HG03575 (cell line): ENCODE data around the gene N4BP2L2.
A peak's percentile ranks its signal among the peaks of the same experiment; 100 is the strongest.
"Not testable (repeated sequence)": the region's sequence is repeated elsewhere in the genome, so short reads cannot be mapped to it uniquely, and the experiment has no call there.

ENCODE experiments used
- ATAC-seq: cut with Tn5 transposase; IDR thresholded peaks from one replicate; pipeline ENCODE4 v1.9.1; 2021; ENCODE audit not compliant: unreplicated experiment, insufficient number of reproducible peaks, low FRiP score; ENCODE audit errors: extremely low read depth

Gene N4BP2L2

GRCh38 chr13:32538621-32539246 is at the start of gene N4BP2L2:
TSS of gene N4BP2L2 (minus strand) at chr13:32538795. CDS start at chr13:32537027, 1,768 bp downstream.
- peak; percentile 81 for ATAC-seq

- no peak for ATAC-seq
These were observed 49.2 kb upstream of the N4BP2L2 start for GRCh38 chr13:32587811-32588170.

GRCh38 chr13:32587011-32587810 is 48.6 kb upstream of the N4BP2L2 start:
- ATAC-seq: no peak

GRCh38 chr13:32586080-32586900 is 47.7 kb upstream of the N4BP2L2 start, which contains the start of gene PDS5B:
TSS of gene PDS5B (plus strand) at chr13:32586452. CDS start at chr13:32648773, 62,321 bp downstream.
- peak; percentile 52 for ATAC-seq

- no peak for ATAC-seq
These were observed 47.0 kb upstream of the N4BP2L2 start for GRCh38 chr13:32585550-32586079.

- ATAC-seq: no peak
These were observed 44.4 kb upstream of the N4BP2L2 start for GRCh38 chr13:32582991-32583390.

- no peak for ATAC-seq
These were observed 43.7 kb upstream of the N4BP2L2 start for GRCh38 chr13:32582281-32582680.

- no peak for ATAC-seq
These were observed 42.7 kb upstream of the N4BP2L2 start for GRCh38 chr13:32581177-32581786.

- ATAC-seq: no peak
These were observed 38.4 kb upstream of the N4BP2L2 start for GRCh38 chr13:32577032-32577431.

GRCh38 chr13:32575687-32576086 is 37.1 kb upstream of the N4BP2L2 start:
- not testable (repeated sequence) for ATAC-seq

GRCh38 chr13:32560842-32561241 is 22.2 kb upstream of the N4BP2L2 start:
- ATAC-seq: not testable (repeated sequence)

- no peak for ATAC-seq
These were observed 17.0 kb upstream of the N4BP2L2 start for GRCh38 chr13:32555613-32556012.

GRCh38 chr13:32553720-32554119 is 15.1 kb upstream of the N4BP2L2 start:
- no peak for ATAC-seq

- no peak for ATAC-seq
These were observed 11.2 kb upstream of the N4BP2L2 start for GRCh38 chr13:32549788-32550187.

- ATAC-seq: no peak
These were observed 10.2 kb upstream of the N4BP2L2 start for GRCh38 chr13:32548837-32549236.

GRCh38 chr13:32545083-32545482 is 6.5 kb upstream of the N4BP2L2 start:
- ATAC-seq: no peak

GRCh38 chr13:32542221-32542620 is 3.6 kb upstream of the N4BP2L2 start:
- ATAC-seq: no peak

GRCh38 chr13:32538143-32538620 is 413 bp downstream of the N4BP2L2 start:
- peak; percentile 37 for ATAC-seq
